IMR-90 (cell line): ENCODE measurements around the gene ADAMTS13.

ENCODE experiments used
- CTCF ChIP-seq: conservative IDR thresholded peaks from 2 replicates; pipeline ENCODE4 v1.5.1; 2012; ENCODE audit warnings: mild to moderate bottlenecking, low read depth, low read length, improper control_type of control experiment
- SMC3 ChIP-seq: fragments of 150-350 bp; IDR thresholded peaks from 2 replicates; pipeline ENCODE4 v1.6.1; 2016; ENCODE audit warnings: low read depth, mild to moderate bottlenecking, antibody characterized with exemption, low read length, moderate library complexity

GRCh38 chr9:133463234-133463863, 41.2 kb downstream of the ADAMTS13 start:
- TF ChIP-seq CTCF (no peak), SMC3 (no peak)
